ENCODE measurements around the gene RAPH1. TPM values are rescaled to one million over a fixed set of nuclear protein-coding genes. Genes with fewer than 3 reads are reported as not detected.

The RAPH1 gene
- polyA plus RNA-seq, 1 donor (not counting 4 experiments of a cell fraction or from before 2014, with no cell fraction given), result 2.9 TPM

DNA sequence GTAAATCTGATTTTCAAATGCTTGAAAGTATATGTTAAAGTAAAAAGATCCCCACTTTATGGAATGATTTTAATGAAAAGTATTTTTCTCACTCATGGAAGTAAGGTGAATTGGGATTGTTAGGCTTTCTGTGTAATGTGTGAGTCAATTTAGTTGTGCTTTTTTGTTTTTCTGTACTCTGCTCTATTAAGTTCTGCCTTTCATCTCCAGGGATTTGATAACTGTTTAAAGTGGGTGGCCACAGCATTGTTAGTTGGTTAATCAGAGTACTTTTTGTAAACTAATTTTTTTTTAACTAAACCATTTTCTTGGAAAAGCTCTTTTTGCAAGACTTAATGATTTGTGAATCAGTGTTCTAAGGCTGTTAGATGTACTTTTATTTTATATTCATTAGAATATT lies 130.1 kb downstream of the RAPH1 start:
- TF ChIP-seq, protein P1, sequence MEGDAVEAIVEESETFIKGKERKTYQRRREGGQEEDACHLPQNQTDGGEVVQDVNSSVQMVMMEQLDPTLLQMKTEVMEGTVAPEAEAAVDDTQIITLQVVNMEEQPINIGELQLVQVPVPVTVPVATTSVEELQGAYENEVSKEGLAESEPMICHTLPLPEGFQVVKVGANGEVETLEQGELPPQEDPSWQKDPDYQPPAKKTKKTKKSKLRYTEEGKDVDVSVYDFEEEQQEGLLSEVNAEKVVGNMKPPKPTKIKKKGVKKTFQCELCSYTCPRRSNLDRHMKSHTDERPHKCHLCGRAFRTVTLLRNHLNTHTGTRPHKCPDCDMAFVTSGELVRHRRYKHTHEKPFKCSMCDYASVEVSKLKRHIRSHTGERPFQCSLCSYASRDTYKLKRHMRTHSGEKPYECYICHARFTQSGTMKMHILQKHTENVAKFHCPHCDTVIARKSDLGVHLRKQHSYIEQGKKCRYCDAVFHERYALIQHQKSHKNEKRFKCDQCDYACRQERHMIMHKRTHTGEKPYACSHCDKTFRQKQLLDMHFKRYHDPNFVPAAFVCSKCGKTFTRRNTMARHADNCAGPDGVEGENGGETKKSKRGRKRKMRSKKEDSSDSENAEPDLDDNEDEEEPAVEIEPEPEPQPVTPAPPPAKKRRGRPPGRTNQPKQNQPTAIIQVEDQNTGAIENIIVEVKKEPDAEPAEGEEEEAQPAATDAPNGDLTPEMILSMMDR (optimal IDR thresholded peaks at IDR 0.05 in 1 of 3, IDR thresholded peaks at IDR 0.05 in 1 of 3, conservative IDR thresholded peaks at IDR 0.05 in 1 of 3; ENCODE audit: extremely low read depth in 1 of 3, insufficient read depth in 2 of 3, low read length in 3 of 3), result no peak
- no peak for TF ChIP-seq EZH2 (IDR thresholded peaks at IDR 0.05; ENCODE audit: low read length)
- Histone ChIP-seq H3K9me1 (ENCODE audit: control insufficient read depth, extremely low read depth, insufficient read depth, low read length) (no peaks in the 10 kb centered on the region), H3K27me3 (ENCODE audit: control insufficient read depth, extremely low read depth, insufficient read depth, low read length) (no peaks in the 10 kb centered on the region), H3K9ac (ENCODE audit: control insufficient read depth, extremely low read depth, insufficient read depth, low read length) (no peak overlapping the region), H3K36me3 (ENCODE audit: control insufficient read depth in 2 of 2, extremely low read depth in 1 of 2, insufficient read depth in 2 of 2, low read length in 2 of 2) (peaks cover 0 to 3% of the 10 kb centered on the region in 2 experiments), H3K79me2 (ENCODE audit: control insufficient read depth, insufficient read depth, low read length) (no peaks in the 10 kb centered on the region), H2AFZ (ENCODE audit: control insufficient read depth, low read length) (no peak overlapping the region), H3K4me1 (ENCODE audit: control insufficient read depth, extremely low read depth, insufficient read depth, low read length) (peaks cover 12% of the 10 kb centered on the region), H4K20me1 (ENCODE audit: control insufficient read depth, extremely low read depth, insufficient read depth, low read length) (no peaks in the 10 kb centered on the region), H3K4me2 (ENCODE audit: control insufficient read depth, extremely low read depth, insufficient read depth, low read depth, low read length) (no peak overlapping the region), H3K4me3 (ENCODE audit: control insufficient read depth in 2 of 3, extremely low read depth in 1 of 3, insufficient read depth in 2 of 3, low read depth in 1 of 3, low read length in 3 of 3) (no peak overlapping the region), H3K27ac (ENCODE audit: control insufficient read depth, insufficient read depth, low read length) (no peak overlapping the region), H3K9me3 (ENCODE audit: control insufficient read depth, low read depth, low read length) (no peaks in the 10 kb centered on the region)
- no peak for DNase-seq (ENCODE audit: low read depth, low spot score)
- dilution Hi-C loops (cut with MboI; ENCODE audit: extremely low pct_ligation_motif_present, low sequenced_read_pairs), result no loop called here
- no peak for FAIRE-seq

DNA sequence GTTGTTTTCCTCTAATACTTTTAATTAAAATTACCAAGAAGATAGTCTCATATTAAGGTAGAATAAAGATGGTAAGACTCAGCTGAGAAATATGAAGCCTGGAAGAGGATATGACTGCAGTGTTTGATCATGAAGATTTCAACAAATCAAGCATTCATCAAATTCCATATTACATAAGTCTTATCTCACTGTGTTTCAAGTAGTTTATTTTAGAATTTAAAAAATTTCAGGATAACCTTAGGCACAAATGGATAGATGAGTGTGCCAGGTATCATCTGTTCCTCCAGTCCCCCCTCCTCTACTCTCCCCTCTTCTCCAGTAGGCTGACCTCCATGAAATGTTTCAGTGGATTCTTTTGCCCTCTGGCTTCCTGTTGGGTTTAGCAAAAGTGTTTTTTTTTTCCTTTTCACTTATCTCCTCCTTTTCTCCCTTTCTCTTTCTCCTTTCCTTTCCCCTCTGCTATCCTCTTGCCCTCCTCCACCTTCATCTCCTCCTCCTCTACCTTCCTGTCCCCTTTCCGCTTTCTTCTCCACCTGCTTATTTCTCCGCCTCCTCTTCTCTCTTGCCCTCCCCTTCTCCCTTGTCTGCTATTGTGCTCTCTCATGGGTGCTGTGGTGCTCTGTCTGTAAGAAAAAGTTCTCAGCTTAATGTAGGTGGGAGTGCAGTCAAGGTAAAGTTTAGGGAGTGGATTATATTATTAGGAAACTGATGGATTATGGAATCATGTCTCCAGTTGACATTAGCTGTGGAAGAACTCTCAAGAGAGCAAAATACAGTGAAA lies 134.1 kb downstream of the RAPH1 start:
- no peak overlapping the region for H3K27ac ChIP-seq (ENCODE audit: control insufficient read depth, insufficient read depth, low read length)
- DNase-seq (ENCODE audit: low read depth, low spot score), result no peak
- H3K9me3 ChIP-seq (ENCODE audit: control insufficient read depth, low read depth, low read length), result peaks cover 2% of the 10 kb centered on the region
- TF ChIP-seq, protein P1 (optimal IDR thresholded peaks at IDR 0.05 in 1 of 3, IDR thresholded peaks at IDR 0.05 in 1 of 3, conservative IDR thresholded peaks at IDR 0.05 in 1 of 3; ENCODE audit: extremely low read depth in 1 of 3, insufficient read depth in 2 of 3, low read length in 3 of 3), result no peak
- no peak for TF ChIP-seq EZH2 (IDR thresholded peaks at IDR 0.05; ENCODE audit: low read length)
- no peak overlapping the region for H2AFZ ChIP-seq (ENCODE audit: control insufficient read depth, low read length)
- H3K4me2 ChIP-seq (ENCODE audit: control insufficient read depth, extremely low read depth, insufficient read depth, low read depth, low read length), result no peak overlapping the region
- H3K9me1 ChIP-seq (ENCODE audit: control insufficient read depth, extremely low read depth, insufficient read depth, low read length), result no peaks in the 10 kb centered on the region
- FAIRE-seq, result no peak
- no peaks in the 10 kb centered on the region for H3K27me3 ChIP-seq (ENCODE audit: control insufficient read depth, extremely low read depth, insufficient read depth, low read length)
- no peaks in the 10 kb centered on the region for H3K79me2 ChIP-seq (ENCODE audit: control insufficient read depth, insufficient read depth, low read length)
- peaks cover 12% of the 10 kb centered on the region for H3K4me1 ChIP-seq (ENCODE audit: control insufficient read depth, extremely low read depth, insufficient read depth, low read length)
- H3K9ac ChIP-seq (ENCODE audit: control insufficient read depth, extremely low read depth, insufficient read depth, low read length), result no peak overlapping the region
- no peak overlapping the region for H3K4me3 ChIP-seq (ENCODE audit: control insufficient read depth in 2 of 3, extremely low read depth in 1 of 3, insufficient read depth in 2 of 3, low read depth in 1 of 3, low read length in 3 of 3)
- H4K20me1 ChIP-seq (ENCODE audit: control insufficient read depth, extremely low read depth, insufficient read depth, low read length), result no peaks in the 10 kb centered on the region
- H3K36me3 ChIP-seq (ENCODE audit: control insufficient read depth in 2 of 2, extremely low read depth in 1 of 2, insufficient read depth in 2 of 2, low read length in 2 of 2), result peaks cover 0 to 2% of the 10 kb centered on the region in 2 experiments
- dilution Hi-C loops (cut with MboI; ENCODE audit: extremely low pct_ligation_motif_present, low sequenced_read_pairs), result no loop called here
